ENCODE data around the gene ARFIP1. TPM values are rescaled to one million over a fixed set of nuclear protein-coding genes. Genes with fewer than 3 reads are reported as not detected.

The ARFIP1 gene
- total RNA-seq, 2 experiments from 2014 or later = 8.4 to 10.5 TPM

DNA sequence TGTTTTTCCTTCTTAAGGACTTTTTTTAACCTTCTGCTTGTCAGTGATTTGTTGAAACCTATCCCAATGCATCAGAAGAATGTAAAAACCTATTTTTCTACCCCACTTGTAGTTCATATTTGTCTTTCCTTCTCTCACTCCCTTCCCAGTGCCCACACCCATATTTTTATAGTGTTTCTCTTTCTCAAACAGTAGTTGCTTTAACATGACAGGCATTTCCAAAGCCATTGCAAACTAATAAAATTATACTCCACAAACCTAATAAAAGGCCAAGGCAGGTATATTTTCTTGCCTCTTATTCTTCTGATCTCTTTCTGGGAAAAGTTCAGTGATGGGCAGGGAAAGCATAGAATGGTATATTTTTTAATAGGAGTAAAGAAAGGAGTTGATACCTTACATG lies 120.6 kb downstream of the ARFIP1 start:
- intact Hi-C loops (cut with DNase I, micrococcal nuclease) = no loop called here
- ATAC-seq (no peak), DNase-seq (no peak)
- Mint-ChIP-seq H3K27ac (no peak overlapping the region), H3K4me1 (no peaks in the 10 kb centered on the region), H3K4me3 (no peak overlapping the region), H3K27me3 (no peaks in the 10 kb centered on the region), H3K9me3 (ENCODE audit: low read depth) (peaks cover 3% of the 10 kb centered on the region), H3K36me3 (ENCODE audit: low read depth) (peaks cover 7% of the 10 kb centered on the region)
- POLR2A ChIA-PET = no interaction called here
- CTCF ChIA-PET = no interaction called here

DNA sequence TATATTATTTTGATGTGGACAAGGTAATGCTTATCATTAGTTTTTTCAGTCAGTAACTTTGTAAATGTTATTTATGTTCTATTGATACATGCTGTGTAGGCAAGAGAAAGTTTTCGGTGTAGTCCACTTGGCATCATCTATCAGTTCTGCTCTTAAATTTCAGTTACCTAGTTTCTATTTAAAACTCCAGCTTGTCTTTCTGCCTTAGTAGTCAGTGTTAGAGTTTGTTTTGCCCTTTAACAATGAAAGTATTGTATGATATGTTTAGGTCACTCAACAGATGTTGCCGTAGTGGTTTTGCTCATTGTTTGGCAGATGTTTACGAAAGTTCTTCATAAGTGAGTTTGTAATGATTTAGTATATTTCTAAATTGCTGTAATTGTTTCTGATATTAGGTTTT lies 121.5 kb downstream of the ARFIP1 start:
- peaks cover 3% of the 10 kb centered on the region for H3K9me3 Mint-ChIP-seq (ENCODE audit: low read depth)
- CTCF ChIA-PET = no interaction called here

DNA sequence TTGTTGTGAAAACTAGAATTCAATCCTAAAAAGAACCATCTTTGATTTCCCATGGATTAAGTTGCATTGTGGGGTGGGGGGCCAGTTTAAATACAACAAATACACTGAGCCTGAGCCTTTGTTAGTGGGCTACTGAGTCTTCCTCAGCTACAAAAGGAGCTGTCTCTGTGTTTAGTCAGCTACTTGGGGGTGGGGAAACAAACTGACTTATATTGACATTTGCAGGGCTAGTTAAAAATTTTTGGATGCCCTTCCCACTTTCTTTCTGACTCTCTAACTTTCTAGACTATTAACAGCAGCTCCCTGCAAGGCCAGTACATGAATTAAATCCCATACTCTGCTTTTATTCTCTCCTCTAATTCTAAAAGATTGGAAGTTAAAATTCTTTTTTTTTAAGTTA lies 123.9 kb downstream of the ARFIP1 start:
- Mint-ChIP-seq H3K9me3 (ENCODE audit: low read depth) (peaks cover 3% of the 10 kb centered on the region), H3K27ac (no peak overlapping the region), H3K27me3 (no peaks in the 10 kb centered on the region), H3K4me1 (no peaks in the 10 kb centered on the region), H3K4me3 (no peak overlapping the region), H3K36me3 (ENCODE audit: low read depth) (peaks cover 7% of the 10 kb centered on the region)
- no peak for ATAC-seq
- CTCF ChIA-PET = interaction anchor here (0.9 kb wide), 1 partner anchor 12 kb away, joined by 3 read pairs; no protein-coding TSS in a partner anchor
- POLR2A ChIA-PET = no interaction called here
- intact Hi-C loops (cut with DNase I, micrococcal nuclease) = no loop called here
- no peak for DNase-seq

More for the DNA sequence above, 121.5 kb downstream of the ARFIP1 start:
- Mint-ChIP-seq H3K36me3 (ENCODE audit: low read depth) (peaks cover 7% of the 10 kb centered on the region), H3K4me3 (no peak overlapping the region), H3K27me3 (no peaks in the 10 kb centered on the region), H3K4me1 (no peaks in the 10 kb centered on the region), H3K27ac (no peak overlapping the region)
- DNase-seq (no peak), ATAC-seq (no peak)
- POLR2A ChIA-PET = no interaction called here
- intact Hi-C loops (cut with DNase I, micrococcal nuclease) = no loop called here

DNA sequence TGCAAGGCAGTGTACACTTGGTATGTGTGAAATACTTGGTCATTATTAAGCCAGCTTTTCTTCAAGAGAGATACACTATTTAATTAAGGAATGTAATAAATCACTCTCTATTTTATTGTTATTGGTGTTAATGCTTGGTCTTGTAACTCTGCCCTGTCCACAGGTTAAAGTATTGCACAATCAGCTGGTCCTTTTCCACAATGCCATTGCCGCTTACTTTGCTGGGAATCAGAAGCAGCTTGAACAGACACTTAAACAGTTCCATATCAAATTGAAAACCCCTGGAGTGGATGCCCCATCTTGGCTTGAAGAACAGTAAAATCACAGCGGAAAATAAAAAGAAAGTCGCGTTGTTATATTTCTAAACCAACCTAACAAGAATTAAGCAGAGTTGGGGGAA lies 130.1 kb downstream of the ARFIP1 start:
- ATAC-seq = no peak
- no peak overlapping the region for H3K4me3 Mint-ChIP-seq
- H3K4me1 Mint-ChIP-seq = no peaks in the 10 kb centered on the region
- H3K27me3 Mint-ChIP-seq = no peaks in the 10 kb centered on the region
- H3K36me3 Mint-ChIP-seq (ENCODE audit: low read depth) = peaks cover 11% of the 10 kb centered on the region
- H3K9me3 Mint-ChIP-seq (ENCODE audit: low read depth) = no peaks in the 10 kb centered on the region
- H3K27ac Mint-ChIP-seq = no peak overlapping the region
- DNase-seq = no peak
- CTCF ChIA-PET = interaction anchor here (0.7 kb wide), 1 partner anchor 82 kb away, joined by 4 read pairs; no protein-coding TSS in a partner anchor
- intact Hi-C loops (cut with DNase I, micrococcal nuclease) = no loop called here
- POLR2A ChIA-PET = no interaction called here

DNA sequence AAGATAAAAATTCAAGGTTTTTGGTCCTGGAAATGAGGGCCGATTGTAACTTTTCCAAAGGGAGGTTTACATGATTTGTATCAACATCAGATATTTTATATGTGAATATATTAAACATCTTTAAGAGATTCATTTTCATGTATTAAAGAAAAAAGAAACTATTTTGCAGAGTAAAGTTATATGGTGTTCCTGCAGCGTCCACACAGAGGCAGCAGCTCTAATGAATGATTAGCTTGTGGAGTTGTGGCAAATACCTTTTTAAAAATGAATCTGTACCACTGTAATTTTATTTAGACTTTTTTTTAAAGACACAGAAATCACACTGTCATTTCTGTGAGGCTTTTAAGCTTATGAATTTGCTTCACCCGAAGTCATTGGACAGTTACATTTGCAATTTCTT lies 130.8 kb downstream of the ARFIP1 start:
- no peak overlapping the region for H3K4me3 Mint-ChIP-seq
- CTCF ChIA-PET = interaction anchor here (0.6 kb wide), 1 partner anchor 101 kb away, joined by 5 read pairs; no protein-coding TSS in a partner anchor
- H3K27me3 Mint-ChIP-seq = no peaks in the 10 kb centered on the region
- DNase-seq = no peak
- peaks cover 11% of the 10 kb centered on the region for H3K36me3 Mint-ChIP-seq (ENCODE audit: low read depth)
- H3K27ac Mint-ChIP-seq = no peak overlapping the region
- H3K4me1 Mint-ChIP-seq = no peaks in the 10 kb centered on the region
- no peaks in the 10 kb centered on the region for H3K9me3 Mint-ChIP-seq (ENCODE audit: low read depth)
- no peak for ATAC-seq
- POLR2A ChIA-PET = no interaction called here
- intact Hi-C loops (cut with DNase I, micrococcal nuclease) = no loop called here

DNA sequence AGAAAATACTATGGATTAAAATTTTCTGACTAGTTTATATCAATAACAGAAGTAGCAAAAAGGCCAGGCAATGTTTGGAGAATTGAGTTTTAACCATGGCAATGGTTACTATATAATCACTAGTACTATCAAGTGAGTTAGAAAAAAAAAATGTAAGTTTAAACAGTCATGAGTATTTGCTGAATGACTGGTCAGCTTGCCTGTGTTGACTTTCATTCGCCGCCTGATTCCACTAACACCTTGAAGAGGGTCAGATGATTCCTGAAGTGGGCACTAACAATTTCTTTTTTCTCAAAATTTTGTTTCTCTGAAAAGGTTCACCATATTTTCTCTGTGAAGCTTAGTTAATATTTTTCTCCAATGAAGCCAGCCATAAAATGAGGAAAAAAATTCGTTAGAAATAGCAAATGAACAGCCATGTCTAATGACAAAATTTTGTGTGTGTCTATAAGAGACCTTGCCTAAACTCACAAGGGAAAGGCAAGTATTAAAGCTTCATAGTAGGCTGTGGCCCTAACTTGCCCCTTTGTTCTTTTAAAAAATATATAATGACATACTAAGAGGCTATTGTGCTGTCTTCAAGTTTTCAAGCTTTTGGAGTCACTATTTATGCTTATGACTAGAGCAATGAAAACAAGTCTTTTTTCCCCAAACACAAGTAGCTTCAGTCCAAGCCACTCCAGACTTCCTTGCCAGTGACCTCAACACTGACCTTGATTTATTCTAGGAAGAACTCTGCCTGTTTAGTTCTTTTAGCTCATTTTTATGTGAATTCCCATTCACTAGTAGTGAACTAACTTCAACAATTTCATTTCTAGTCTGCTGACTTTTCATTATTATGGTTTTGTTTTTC lies 138.0 kb downstream of the ARFIP1 start:
- ATAC-seq (no peak), DNase-seq (no peak)
- intact Hi-C loops (cut with DNase I, micrococcal nuclease) = no loop called here
- no peak overlapping the region for H3K27ac Mint-ChIP-seq
- no peaks in the 10 kb centered on the region for H3K4me1 Mint-ChIP-seq
- peaks cover 23% of the 10 kb centered on the region for H3K36me3 Mint-ChIP-seq (ENCODE audit: low read depth)
- H3K9me3 Mint-ChIP-seq (ENCODE audit: low read depth) = peaks cover 9% of the 10 kb centered on the region
- POLR2A ChIA-PET = no interaction called here
- no peaks in the 10 kb centered on the region for H3K27me3 Mint-ChIP-seq
- H3K4me3 Mint-ChIP-seq = no peak overlapping the region
- CTCF ChIA-PET = interaction anchor here (0.6 to 1.1 kb wide), 5 partner anchors 9 to 210 kb away, joined by 3 read pairs; no protein-coding TSS in a partner anchor

DNA sequence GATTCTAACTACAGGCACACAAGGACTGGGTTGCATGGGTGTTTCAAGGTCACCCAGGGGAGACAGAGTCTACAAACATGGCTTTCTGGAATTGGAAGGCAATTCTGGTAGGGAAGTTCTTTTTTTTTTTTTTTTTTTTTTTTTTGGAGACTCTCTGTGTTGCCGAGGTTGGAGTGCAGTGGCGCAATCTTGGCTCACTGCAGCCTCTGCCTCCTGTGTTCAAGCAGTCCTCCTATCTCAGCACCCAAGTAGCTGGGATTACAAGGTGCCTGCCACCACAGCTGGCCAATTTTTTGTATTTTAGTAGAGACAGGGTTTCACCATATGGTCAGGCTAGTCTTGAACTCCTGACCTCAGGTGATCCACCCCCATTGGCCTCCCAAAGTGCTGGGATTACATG lies 140.1 kb downstream of the ARFIP1 start:
- intact Hi-C loops (cut with DNase I, micrococcal nuclease) = no loop called here
- Mint-ChIP-seq H3K27ac (no peak overlapping the region), H3K4me1 (no peaks in the 10 kb centered on the region), H3K36me3 (ENCODE audit: low read depth) (peaks cover 23% of the 10 kb centered on the region), H3K4me3 (no peak overlapping the region), H3K27me3 (no peaks in the 10 kb centered on the region), H3K9me3 (ENCODE audit: low read depth) (peaks cover 9% of the 10 kb centered on the region)
- CTCF ChIA-PET = no interaction called here
- ATAC-seq = no peak
- no peak for DNase-seq
- POLR2A ChIA-PET = no interaction called here

DNA sequence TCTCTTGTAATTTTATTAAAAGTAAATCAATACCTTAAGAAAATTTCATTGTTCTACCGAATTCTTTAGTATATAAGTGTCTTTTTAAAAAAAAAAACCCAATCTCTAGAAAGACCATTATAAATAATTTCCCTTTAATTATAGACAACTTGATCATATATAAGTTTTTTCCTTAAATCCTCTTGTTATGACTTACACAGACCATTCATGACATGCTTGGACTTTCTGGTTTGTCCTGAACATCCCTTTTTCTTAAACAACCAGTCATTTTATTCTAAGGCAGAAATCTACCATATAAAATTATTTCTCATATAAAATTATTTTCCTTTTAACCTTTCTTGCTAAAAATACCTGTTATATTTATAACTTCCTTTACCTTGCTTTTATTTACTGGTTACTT lies 141.0 kb downstream of the ARFIP1 start:
- Mint-ChIP-seq H3K4me3 (no peak overlapping the region), H3K36me3 (ENCODE audit: low read depth) (peaks cover 23% of the 10 kb centered on the region), H3K9me3 (ENCODE audit: low read depth) (peaks cover 9% of the 10 kb centered on the region), H3K27me3 (no peaks in the 10 kb centered on the region), H3K4me1 (no peaks in the 10 kb centered on the region), H3K27ac (no peak overlapping the region)
- ATAC-seq (no peak), DNase-seq (no peak)
- ChIA-PET POLR2A (no interaction called here), CTCF (no interaction called here)
- intact Hi-C loops (cut with DNase I, micrococcal nuclease) = no loop called here

DNA sequence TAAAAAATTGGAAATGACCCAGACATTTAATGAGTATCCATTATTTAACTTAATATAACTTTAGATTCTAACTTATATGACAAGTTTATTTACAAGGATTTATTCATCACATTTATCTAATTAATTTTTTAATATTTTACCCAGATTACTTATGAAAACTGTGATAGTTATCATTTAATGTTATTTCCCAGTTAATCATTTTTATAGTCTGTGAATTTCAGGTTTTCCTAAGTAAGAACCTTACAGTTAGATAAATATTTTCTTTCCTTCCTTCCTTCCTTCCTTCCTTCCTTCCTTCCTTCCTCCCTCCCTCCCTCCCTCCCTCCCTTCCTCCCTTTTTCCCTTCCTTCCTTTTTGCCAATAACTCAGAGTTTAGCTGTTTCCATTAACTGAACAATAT lies 141.5 kb downstream of the ARFIP1 start:
- H3K4me3 Mint-ChIP-seq = no peak overlapping the region
- POLR2A ChIA-PET = no interaction called here
- H3K4me1 Mint-ChIP-seq = no peaks in the 10 kb centered on the region
- no peaks in the 10 kb centered on the region for H3K27me3 Mint-ChIP-seq
- ATAC-seq = no peak
- CTCF ChIA-PET = no interaction called here
- intact Hi-C loops (cut with DNase I, micrococcal nuclease) = no loop called here
- no peak for DNase-seq
- peaks cover 9% of the 10 kb centered on the region for H3K9me3 Mint-ChIP-seq (ENCODE audit: low read depth)
- H3K36me3 Mint-ChIP-seq (ENCODE audit: low read depth) = peaks cover 23% of the 10 kb centered on the region
- no peak overlapping the region for H3K27ac Mint-ChIP-seq

DNA sequence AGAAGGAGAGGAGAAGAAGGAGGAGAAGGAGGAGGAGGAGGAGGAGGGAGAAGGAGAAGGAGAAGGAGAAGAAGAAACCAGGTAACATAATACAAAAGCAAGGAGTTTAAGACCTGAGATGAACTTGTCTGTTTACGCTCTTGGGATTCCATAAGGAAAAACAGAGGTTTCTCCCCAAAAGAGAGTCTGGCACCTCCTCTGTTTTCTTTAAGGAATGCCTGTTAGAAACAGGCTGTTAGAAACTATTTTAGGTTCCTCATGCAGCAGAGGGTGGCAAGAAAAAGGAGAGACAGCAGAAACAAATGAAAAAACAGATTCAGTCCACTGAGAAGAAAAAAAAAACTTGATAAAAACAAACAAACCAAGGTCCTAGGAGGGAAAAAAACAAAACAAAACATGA lies 146.1 kb downstream of the ARFIP1 start:
- ChIA-PET CTCF (interaction anchor here (1.2 kb wide), 1 partner anchor 9 kb away, joined by 3 read pairs; no protein-coding TSS in a partner anchor), POLR2A (no interaction called here)
- intact Hi-C loops (cut with DNase I, micrococcal nuclease) = no loop called here
- Mint-ChIP-seq H3K4me1 (no peaks in the 10 kb centered on the region), H3K9me3 (ENCODE audit: low read depth) (peaks cover 3% of the 10 kb centered on the region), H3K4me3 (no peak overlapping the region), H3K27me3 (peaks cover 8% of the 10 kb centered on the region), H3K27ac (no peak overlapping the region), H3K36me3 (ENCODE audit: low read depth) (peaks cover 7% of the 10 kb centered on the region)
- ATAC-seq = no peak
- DNase-seq = no peak

DNA sequence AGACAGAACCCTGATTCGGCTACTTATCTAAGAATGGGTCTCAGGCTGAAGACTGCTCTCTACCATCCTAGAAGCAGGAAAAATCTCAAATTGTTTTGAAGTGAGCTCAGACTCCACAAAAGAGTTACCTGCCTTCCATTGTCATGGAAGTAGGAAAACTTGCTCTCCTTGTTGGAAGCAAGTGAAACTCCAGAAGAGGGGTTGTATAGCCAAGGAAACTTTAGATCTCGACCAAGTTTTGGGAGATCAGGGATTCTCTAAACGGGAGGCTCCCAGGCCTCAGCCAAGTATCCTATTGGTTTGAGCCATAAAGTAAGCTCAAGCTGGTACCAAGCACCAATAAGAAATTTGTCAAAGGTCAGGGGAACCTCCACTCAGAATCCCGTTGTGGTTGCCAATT lies 147.2 kb downstream of the ARFIP1 start:
- peaks cover 12% of the 10 kb centered on the region for H3K27me3 Mint-ChIP-seq
- POLR2A ChIA-PET = no interaction called here
- H3K36me3 Mint-ChIP-seq (ENCODE audit: low read depth) = peaks cover 1% of the 10 kb centered on the region
- no peaks in the 10 kb centered on the region for H3K4me1 Mint-ChIP-seq
- ATAC-seq (no peak), DNase-seq (no peak)
- intact Hi-C loops (cut with DNase I, micrococcal nuclease) = no loop called here
- H3K9me3 Mint-ChIP-seq (ENCODE audit: low read depth) = no peaks in the 10 kb centered on the region
- no peak overlapping the region for H3K4me3 Mint-ChIP-seq
- H3K27ac Mint-ChIP-seq = no peak overlapping the region
- CTCF ChIA-PET = interaction anchor here (0.6 to 1.2 kb wide), 4 partner anchors 10 to 233 kb away, joined by 3 to 5 read pairs (median 3); no protein-coding TSS in a partner anchor

DNA sequence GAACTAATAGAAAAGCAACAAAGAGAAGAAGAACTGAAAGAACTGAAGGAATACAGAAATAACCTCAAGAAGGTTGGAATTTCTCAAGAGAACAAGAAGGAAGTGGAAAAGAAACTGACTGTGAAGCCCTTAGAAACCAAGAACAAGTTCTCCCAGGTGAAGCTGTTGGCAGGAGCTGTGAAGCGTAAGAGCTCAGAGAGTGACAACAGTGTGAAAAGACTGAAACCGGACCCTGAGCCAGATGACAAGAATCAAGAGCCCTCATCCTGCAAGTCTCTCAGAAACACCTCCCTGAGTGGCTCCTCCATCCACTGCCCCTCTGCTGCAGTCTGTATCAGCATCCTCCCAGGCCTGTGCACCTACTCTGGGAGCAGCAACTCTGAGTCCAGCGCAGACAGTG lies 148.0 kb downstream of the ARFIP1 start:
- H3K9me3 Mint-ChIP-seq (ENCODE audit: low read depth) = no peaks in the 10 kb centered on the region
- intact Hi-C loops (cut with DNase I, micrococcal nuclease) = no loop called here
- H3K4me1 Mint-ChIP-seq = no peaks in the 10 kb centered on the region
- no peak overlapping the region for H3K27ac Mint-ChIP-seq
- H3K27me3 Mint-ChIP-seq = peaks cover 12% of the 10 kb centered on the region
- no peaks in the 10 kb centered on the region for H3K36me3 Mint-ChIP-seq (ENCODE audit: low read depth)
- CTCF ChIA-PET = no interaction called here
- H3K4me3 Mint-ChIP-seq = no peak overlapping the region
- POLR2A ChIA-PET = no interaction called here
- DNase-seq = no peak
- ATAC-seq = no peak
